Fibroblast of villous mesenchyme (primary cell): ENCODE results near the gene SLC4A2. TPM values are rescaled to one million over a fixed set of nuclear protein-coding genes. Genes with fewer than 3 reads are reported as not detected.
A peak's percentile ranks its signal among the peaks of the same experiment; 100 is the strongest.

Experiments
- DNase-seq: peaks from one replicate; pipeline ENCODE4 v3.0.0-alpha.2; 2010; ENCODE audit warnings: low read depth
- H3K4me3 ChIP-seq: 2 replicates; pipeline ENCODE4 v1.5.1; 2011; ENCODE audit warnings: low read depth, mild to moderate bottlenecking, low read length
- total RNA-seq: library from RNA; depleted of rRNA; stranded (reverse); fragments of >200 nt; gene quantifications from 2 replicates; pipeline ENCODE4 v1.2.3, GENCODE V29; 2012
- TF ChIP-seq, protein P1 (sequence below): IDR thresholded peaks from 2 replicates; pipeline ENCODE4 v1.5.1; 2012; ENCODE audit warnings: low read depth, mild to moderate bottlenecking, low read length; ENCODE audit not compliant: insufficient read depth

Gene SLC4A2
- total RNA-seq, 1 donor, result 85.5 TPM

- no peak for DNase-seq
- H3K4me3 ChIP-seq, result peak overlapping the region; percentile 48
- TF ChIP-seq, protein P1, sequence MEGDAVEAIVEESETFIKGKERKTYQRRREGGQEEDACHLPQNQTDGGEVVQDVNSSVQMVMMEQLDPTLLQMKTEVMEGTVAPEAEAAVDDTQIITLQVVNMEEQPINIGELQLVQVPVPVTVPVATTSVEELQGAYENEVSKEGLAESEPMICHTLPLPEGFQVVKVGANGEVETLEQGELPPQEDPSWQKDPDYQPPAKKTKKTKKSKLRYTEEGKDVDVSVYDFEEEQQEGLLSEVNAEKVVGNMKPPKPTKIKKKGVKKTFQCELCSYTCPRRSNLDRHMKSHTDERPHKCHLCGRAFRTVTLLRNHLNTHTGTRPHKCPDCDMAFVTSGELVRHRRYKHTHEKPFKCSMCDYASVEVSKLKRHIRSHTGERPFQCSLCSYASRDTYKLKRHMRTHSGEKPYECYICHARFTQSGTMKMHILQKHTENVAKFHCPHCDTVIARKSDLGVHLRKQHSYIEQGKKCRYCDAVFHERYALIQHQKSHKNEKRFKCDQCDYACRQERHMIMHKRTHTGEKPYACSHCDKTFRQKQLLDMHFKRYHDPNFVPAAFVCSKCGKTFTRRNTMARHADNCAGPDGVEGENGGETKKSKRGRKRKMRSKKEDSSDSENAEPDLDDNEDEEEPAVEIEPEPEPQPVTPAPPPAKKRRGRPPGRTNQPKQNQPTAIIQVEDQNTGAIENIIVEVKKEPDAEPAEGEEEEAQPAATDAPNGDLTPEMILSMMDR, result no peak
These were observed 41.9 kb upstream of the SLC4A2 start for GRCh38 chr7:151017370-151017952.

DNA sequence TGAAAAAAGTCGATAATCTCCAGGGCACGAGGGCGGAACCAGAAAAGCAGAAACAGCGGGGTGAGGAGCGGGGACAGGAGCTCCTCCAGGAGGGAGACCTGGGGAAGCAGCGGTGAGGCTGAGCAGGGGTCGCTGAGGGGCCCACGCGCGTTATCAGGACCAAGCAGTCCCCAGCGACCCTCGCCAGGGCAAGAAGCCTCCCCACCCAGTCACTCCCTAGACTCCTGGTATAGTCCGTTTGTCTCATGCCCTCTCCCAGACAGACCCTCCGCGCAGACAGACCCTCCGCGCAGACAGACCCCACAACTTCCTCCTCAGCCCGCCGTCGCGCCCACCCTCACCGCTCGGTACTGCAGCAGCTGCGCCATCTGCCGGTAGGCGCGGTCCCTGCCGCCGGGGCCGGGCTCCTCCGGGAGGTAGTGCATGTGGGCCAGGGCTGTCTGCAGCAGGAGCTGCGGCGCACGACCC is 41.4 kb upstream of the SLC4A2 start:
- TF ChIP-seq, protein P1, result peak; percentile 96
- peak overlapping the region; percentile 48 for H3K4me3 ChIP-seq
- peak; percentile 57 for DNase-seq

DNA sequence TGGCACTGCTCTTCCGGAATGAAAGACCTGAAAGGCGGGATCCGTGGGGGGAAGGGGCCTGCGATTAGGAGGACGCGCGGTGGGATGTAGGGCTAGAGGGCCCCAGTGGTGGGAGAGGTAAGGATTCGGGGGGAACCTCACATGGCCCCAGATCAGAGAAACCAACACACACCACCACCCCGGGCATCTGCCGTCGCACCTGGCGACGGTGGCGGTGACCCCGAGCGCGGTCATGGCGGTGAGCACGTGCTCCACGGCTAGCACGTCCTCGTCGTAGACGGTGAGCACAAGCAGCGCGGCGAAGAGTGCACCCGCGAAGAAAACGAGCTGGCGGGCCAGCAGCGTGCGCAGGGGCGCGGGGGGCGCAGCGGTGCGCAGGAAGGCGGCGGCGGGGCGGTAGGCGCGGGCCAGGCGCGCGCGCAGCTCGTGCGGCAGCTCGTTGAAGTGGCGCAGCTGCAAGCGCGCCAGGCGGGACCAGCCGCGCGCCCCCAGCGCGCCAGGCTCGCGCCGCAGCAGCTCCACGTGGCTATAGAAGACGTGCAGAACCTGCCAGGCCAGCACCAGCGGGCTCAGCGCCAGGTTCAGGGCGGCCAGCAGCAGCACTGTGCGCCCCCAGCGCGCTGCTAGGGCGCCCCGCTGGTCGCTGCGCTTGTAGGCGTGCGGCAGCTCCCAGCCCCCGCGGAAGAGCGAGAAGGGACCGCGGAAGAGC is 40.8 kb upstream of the SLC4A2 start:
- H3K4me3 ChIP-seq, result peak overlapping the region; percentile 48
- TF ChIP-seq, protein P1, result no peak
- DNase-seq, result no peak

DNA sequence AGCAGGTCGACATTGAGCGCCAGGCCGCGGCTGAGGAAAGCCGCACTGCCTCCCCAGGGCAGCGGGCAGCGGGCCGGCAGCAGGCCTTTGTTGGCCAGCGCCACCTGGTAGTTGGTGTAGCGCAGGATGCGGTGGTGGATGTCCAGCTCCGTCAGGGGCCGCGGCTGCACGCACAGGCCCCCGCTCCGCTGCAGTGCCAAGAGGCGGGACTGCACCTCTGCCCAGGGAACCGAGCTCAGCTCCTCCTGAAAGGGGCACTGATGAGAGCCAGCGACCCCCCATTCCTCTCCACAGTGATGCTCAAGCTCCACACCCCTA is 40.3 kb upstream of the SLC4A2 start:
- no peak for DNase-seq
- TF ChIP-seq, protein P1, result no peak
- H3K4me3 ChIP-seq, result no peak overlapping the region

GRCh38 chr7:151020231-151020630 is 39.2 kb upstream of the SLC4A2 start:
- no peak for DNase-seq
- TF ChIP-seq, protein P1, result no peak

DNA sequence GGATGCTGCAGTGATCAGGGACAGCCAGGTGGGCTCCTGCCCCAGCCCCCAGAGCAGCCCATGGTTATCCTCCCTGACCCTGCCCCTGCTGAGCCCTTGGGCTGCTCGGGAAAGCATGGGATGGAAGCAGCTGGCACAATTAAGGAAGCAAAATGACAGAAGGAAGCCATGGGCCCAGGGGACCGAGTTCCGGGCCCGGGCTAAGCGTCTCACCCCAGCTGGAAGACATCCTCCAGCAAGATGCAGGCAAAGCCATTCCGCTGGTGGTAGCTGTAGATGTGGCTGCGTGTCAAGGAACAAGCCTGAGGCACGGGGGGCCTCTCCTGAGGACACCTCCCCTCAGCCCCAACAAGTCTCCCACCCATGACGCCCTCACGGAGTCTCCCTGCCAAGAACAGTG is 36.2 kb upstream of the SLC4A2 start:
- no peak overlapping the region for H3K4me3 ChIP-seq
- DNase-seq, result no peak
- TF ChIP-seq, protein P1, result no peak

More at GRCh38 chr7:151020231-151020630, 39.2 kb upstream of the SLC4A2 start:
- no peak overlapping the region for H3K4me3 ChIP-seq
